ENCODE measurements around the gene HYCC2. TPM values are rescaled to one million over a fixed set of nuclear protein-coding genes. Genes with fewer than 3 reads are reported as not detected.
"Not testable (repeated sequence)": the region's sequence is repeated elsewhere in the genome, so short reads cannot be mapped to it uniquely, and the experiment has no call there.

The HYCC2 gene
- total and polyA plus RNA-seq, 2 donors (not counting 1 experiment from before 2014, with no cell fraction given): 6.2 to 8.6 TPM

- Histone ChIP-seq H3K4me2 (ENCODE audit: extremely low read depth, insufficient read depth, low read length) (no peak overlapping the region), H3K36me3 (ENCODE audit: control insufficient read depth, insufficient read depth, low read length) (no peaks in the 10 kb centered on the region), H2AFZ (ENCODE audit: low read length) (no peak overlapping the region), H3K4me3 (replicated peaks in 1 of 4; ENCODE audit: control extremely low read depth in 1 of 4, insufficient read depth in 1 of 4, low read depth in 3 of 4, low read length in 4 of 4) (no peak overlapping the region), H4K20me1 (ENCODE audit: control insufficient read depth, extremely low read depth, insufficient read depth, low read length) (no peaks in the 10 kb centered on the region), H3K4me1 (ENCODE audit: control insufficient read depth, extremely low read depth, insufficient read depth, low read length) (no peaks in the 10 kb centered on the region), H3K79me2 (ENCODE audit: control insufficient read depth, insufficient read depth, low read length) (peaks cover 22% of the 10 kb centered on the region), H3K27me3 (ENCODE audit: control insufficient read depth, insufficient read depth, low read length) (no peaks in the 10 kb centered on the region), H3K9ac (ENCODE audit: insufficient read depth, low read length) (no peak overlapping the region), H3K27ac (ENCODE audit: insufficient read depth, low read length) (no peak overlapping the region), H3K9me3 (ENCODE audit: control insufficient read depth, insufficient read depth, low read depth, low read length) (no peaks in the 10 kb centered on the region)
- peak in 1 of 2 donors; percentile 26 for DNase-seq (ENCODE audit: low read depth in 2 of 2)
- TF ChIP-seq CTCF (conservative IDR thresholded peaks at IDR 0.05 in 1 of 2, IDR thresholded peaks at IDR 0.05 in 1 of 2; ENCODE audit: low read depth in 1 of 2, low read length in 2 of 2): no peak
- TF ChIP-seq EZH2 (IDR thresholded peaks at IDR 0.05; ENCODE audit: low read length, missing control alignments): no peak
Observed at GRCh38 chr2:201057087-201057521, 14.4 kb downstream of the HYCC2 start.

- no peaks in the 10 kb centered on the region for H3K36me3 ChIP-seq (ENCODE audit: control insufficient read depth, insufficient read depth, low read length)
- no peaks in the 10 kb centered on the region for H3K9me3 ChIP-seq (ENCODE audit: control insufficient read depth, insufficient read depth, low read depth, low read length)
- TF ChIP-seq CTCF (conservative IDR thresholded peaks at IDR 0.05 in 1 of 2, IDR thresholded peaks at IDR 0.05 in 1 of 2; ENCODE audit: low read depth in 1 of 2, low read length in 2 of 2) (no peak), EZH2 (IDR thresholded peaks at IDR 0.05; ENCODE audit: low read length, missing control alignments) (no peak)
- H3K27me3 ChIP-seq (ENCODE audit: control insufficient read depth, insufficient read depth, low read length): no peaks in the 10 kb centered on the region
- peaks cover 8% of the 10 kb centered on the region for H3K79me2 ChIP-seq (ENCODE audit: control insufficient read depth, insufficient read depth, low read length)
- no peaks in the 10 kb centered on the region for H3K4me1 ChIP-seq (ENCODE audit: control insufficient read depth, extremely low read depth, insufficient read depth, low read length)
- H4K20me1 ChIP-seq (ENCODE audit: control insufficient read depth, extremely low read depth, insufficient read depth, low read length): no peaks in the 10 kb centered on the region
- no peak overlapping the region for H3K4me3 ChIP-seq (replicated peaks in 1 of 4; ENCODE audit: control extremely low read depth in 1 of 4, insufficient read depth in 1 of 4, low read depth in 3 of 4, low read length in 4 of 4)
- H3K4me2 ChIP-seq (ENCODE audit: extremely low read depth, insufficient read depth, low read length): no peak overlapping the region
- peak in 1 of 2 donors; percentile 12 for DNase-seq (ENCODE audit: low read depth in 2 of 2)
- no peak overlapping the region for H3K27ac ChIP-seq (ENCODE audit: insufficient read depth, low read length)
- H2AFZ ChIP-seq (ENCODE audit: low read length): no peak overlapping the region
- no peak overlapping the region for H3K9ac ChIP-seq (ENCODE audit: insufficient read depth, low read length)
Observed at GRCh38 chr2:201049455-201049854, 22.0 kb downstream of the HYCC2 start.

GRCh38 chr2:201046881-201047280 lies 24.6 kb downstream of the HYCC2 start:
- Histone ChIP-seq H3K4me1 (ENCODE audit: control insufficient read depth, extremely low read depth, insufficient read depth, low read length) (no peaks in the 10 kb centered on the region), H4K20me1 (ENCODE audit: control insufficient read depth, extremely low read depth, insufficient read depth, low read length) (no peaks in the 10 kb centered on the region), H3K4me3 (replicated peaks in 1 of 4; ENCODE audit: control extremely low read depth in 1 of 4, insufficient read depth in 1 of 4, low read depth in 3 of 4, low read length in 4 of 4) (no peak overlapping the region), H3K27me3 (ENCODE audit: control insufficient read depth, insufficient read depth, low read length) (no peaks in the 10 kb centered on the region), H3K79me2 (ENCODE audit: control insufficient read depth, insufficient read depth, low read length) (peaks cover 5% of the 10 kb centered on the region), H3K27ac (ENCODE audit: insufficient read depth, low read length) (no peak overlapping the region), H3K36me3 (ENCODE audit: control insufficient read depth, insufficient read depth, low read length) (peaks cover 2% of the 10 kb centered on the region), H3K4me2 (ENCODE audit: extremely low read depth, insufficient read depth, low read length) (no peak overlapping the region), H2AFZ (ENCODE audit: low read length) (no peak overlapping the region), H3K9ac (ENCODE audit: insufficient read depth, low read length) (no peak overlapping the region), H3K9me3 (ENCODE audit: control insufficient read depth, insufficient read depth, low read depth, low read length) (no peaks in the 10 kb centered on the region)
- no peak for TF ChIP-seq CTCF (conservative IDR thresholded peaks at IDR 0.05 in 1 of 2, IDR thresholded peaks at IDR 0.05 in 1 of 2; ENCODE audit: low read depth in 1 of 2, low read length in 2 of 2)
- no peak for TF ChIP-seq EZH2 (IDR thresholded peaks at IDR 0.05; ENCODE audit: low read length, missing control alignments)
- DNase-seq (ENCODE audit: low read depth in 2 of 2): no peak

- H3K79me2 ChIP-seq (ENCODE audit: control insufficient read depth, insufficient read depth, low read length); H3K27me3 ChIP-seq (ENCODE audit: control insufficient read depth, insufficient read depth, low read length); H3K9ac ChIP-seq (ENCODE audit: insufficient read depth, low read length); H2AFZ ChIP-seq (ENCODE audit: low read length); H3K4me1 ChIP-seq (ENCODE audit: control insufficient read depth, extremely low read depth, insufficient read depth, low read length); H4K20me1 ChIP-seq (ENCODE audit: control insufficient read depth, extremely low read depth, insufficient read depth, low read length); DNase-seq (ENCODE audit: low read depth in 2 of 2); H3K4me2 ChIP-seq (ENCODE audit: extremely low read depth, insufficient read depth, low read length); H3K36me3 ChIP-seq (ENCODE audit: control insufficient read depth, insufficient read depth, low read length); H3K9me3 ChIP-seq (ENCODE audit: control insufficient read depth, insufficient read depth, low read depth, low read length); H3K27ac ChIP-seq (ENCODE audit: insufficient read depth, low read length); H3K4me3 ChIP-seq (replicated peaks in 1 of 4; ENCODE audit: control extremely low read depth in 1 of 4, insufficient read depth in 1 of 4, low read depth in 3 of 4, low read length in 4 of 4): not testable (repeated sequence)
Observed at GRCh38 chr2:201043050-201043449, 28.4 kb downstream of the HYCC2 start.

GRCh38 chr2:201042451-201042850 lies 29.0 kb downstream of the HYCC2 start:
- H3K9me3 ChIP-seq (ENCODE audit: control insufficient read depth, insufficient read depth, low read depth, low read length); H3K27me3 ChIP-seq (ENCODE audit: control insufficient read depth, insufficient read depth, low read length); H2AFZ ChIP-seq (ENCODE audit: low read length); H3K4me1 ChIP-seq (ENCODE audit: control insufficient read depth, extremely low read depth, insufficient read depth, low read length); H4K20me1 ChIP-seq (ENCODE audit: control insufficient read depth, extremely low read depth, insufficient read depth, low read length); H3K36me3 ChIP-seq (ENCODE audit: control insufficient read depth, insufficient read depth, low read length); H3K4me3 ChIP-seq (replicated peaks in 1 of 4; ENCODE audit: control extremely low read depth in 1 of 4, insufficient read depth in 1 of 4, low read depth in 3 of 4, low read length in 4 of 4); H3K9ac ChIP-seq (ENCODE audit: insufficient read depth, low read length); DNase-seq (ENCODE audit: low read depth in 2 of 2); H3K4me2 ChIP-seq (ENCODE audit: extremely low read depth, insufficient read depth, low read length); H3K79me2 ChIP-seq (ENCODE audit: control insufficient read depth, insufficient read depth, low read length); H3K27ac ChIP-seq (ENCODE audit: insufficient read depth, low read length): not testable (repeated sequence)

All from fibroblast of lung (primary cell).